ENCODE data around the gene MVD.
A peak's percentile ranks its signal among the peaks of the same experiment; 100 is the strongest.

Gene MVD

GRCh38 chr16:88640039-88640495 lies 22.8 kb downstream of the MVD start:
- no peak for DNase-seq (ENCODE audit: low spot score)

GRCh38 chr16:88639231-88640038 lies 23.5 kb downstream of the MVD start:
- no peak for DNase-seq (ENCODE audit: low spot score)

GRCh38 chr16:88638323-88639230 lies 24.3 kb downstream of the MVD start, which contains the start of gene IL17C:
IL17C (plus strand) TSS chr16:88638572; CDS start chr16:88638642, 70 bp downstream.
- no peak for DNase-seq (ENCODE audit: low spot score)

- DNase-seq (ENCODE audit: low spot score) = no peak
Measured at GRCh38 chr16:88636488-88637265, 26.2 kb downstream of the MVD start.

- no peak for DNase-seq (ENCODE audit: low spot score)
Measured at GRCh38 chr16:88635671-88636319, 27.1 kb downstream of the MVD start.

- peak; percentile 30 for DNase-seq (ENCODE audit: low spot score)
Measured at GRCh38 chr16:88634994-88635670, 27.8 kb downstream of the MVD start.

- DNase-seq (ENCODE audit: low spot score) = peak; percentile 36
Measured at GRCh38 chr16:88634141-88634993, 28.5 kb downstream of the MVD start.

GRCh38 chr16:88633684-88634140 lies 29.2 kb downstream of the MVD start:
- DNase-seq (ENCODE audit: low spot score) = peak; percentile 50

- no peak for DNase-seq (ENCODE audit: low spot score)
Measured at GRCh38 chr16:88632587-88632930, 30.3 kb downstream of the MVD start.

GRCh38 chr16:88631920-88632586 lies 30.8 kb downstream of the MVD start:
- DNase-seq (ENCODE audit: low spot score) = no peak

GRCh38 chr16:88631384-88631783 lies 31.5 kb downstream of the MVD start:
- DNase-seq (ENCODE audit: low spot score) = no peak

- no peak for DNase-seq (ENCODE audit: low spot score)
Measured at GRCh38 chr16:88630941-88631340, 31.9 kb downstream of the MVD start.

- DNase-seq (ENCODE audit: low spot score) = no peak
Measured at GRCh38 chr16:88630433-88630832, 32.5 kb downstream of the MVD start.

GRCh38 chr16:88629835-88630234 lies 33.1 kb downstream of the MVD start:
- no peak for DNase-seq (ENCODE audit: low spot score)

GRCh38 chr16:88628512-88628974 lies 34.3 kb downstream of the MVD start:
- DNase-seq (ENCODE audit: low spot score) = peak; percentile 31

GRCh38 chr16:88627531-88628411 lies 35.1 kb downstream of the MVD start:
- DNase-seq (ENCODE audit: low spot score) = no peak

- no peak for DNase-seq (ENCODE audit: low spot score)
Measured at GRCh38 chr16:88626646-88627045, 36.2 kb downstream of the MVD start.

- DNase-seq (ENCODE audit: low spot score) = no peak
Measured at GRCh38 chr16:88624977-88625576, 37.8 kb downstream of the MVD start.

All from RKO (cell line).